NCI-H1105 treated with DMSO at 0.1 percent for 48 hours (cell line): Measurements from ENCODE around the gene RPN2.
A peak's percentile ranks its signal among the peaks of the same experiment; 100 is the strongest.

ENCODE experiments used
- DNase-seq: peaks from one replicate; lab custom pipeline; 2025; lab: John Stamatoyannopoulos, UW

RPN2 gene

DNA sequence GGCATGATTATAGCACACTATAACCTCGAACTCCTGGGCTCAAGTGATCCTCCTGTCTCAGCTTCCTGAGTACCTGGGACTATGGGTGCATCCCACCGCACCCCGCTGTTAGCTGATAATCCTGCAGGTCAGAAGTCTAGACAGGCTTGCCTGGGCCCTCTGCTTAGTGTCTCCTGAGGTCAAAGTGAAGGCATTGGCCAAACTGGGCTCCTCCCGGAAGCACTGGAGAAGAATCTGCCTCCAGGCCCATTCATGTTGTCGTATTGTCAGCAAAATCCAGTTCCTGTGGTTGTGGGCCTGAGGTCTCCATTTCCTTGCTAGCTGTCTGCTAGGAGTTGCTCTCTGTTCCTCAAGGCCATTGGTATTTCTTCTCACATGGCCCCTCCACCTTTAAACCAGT is 6.6 kb downstream of the RPN2 start:
- no peak for DNase-seq

DNA sequence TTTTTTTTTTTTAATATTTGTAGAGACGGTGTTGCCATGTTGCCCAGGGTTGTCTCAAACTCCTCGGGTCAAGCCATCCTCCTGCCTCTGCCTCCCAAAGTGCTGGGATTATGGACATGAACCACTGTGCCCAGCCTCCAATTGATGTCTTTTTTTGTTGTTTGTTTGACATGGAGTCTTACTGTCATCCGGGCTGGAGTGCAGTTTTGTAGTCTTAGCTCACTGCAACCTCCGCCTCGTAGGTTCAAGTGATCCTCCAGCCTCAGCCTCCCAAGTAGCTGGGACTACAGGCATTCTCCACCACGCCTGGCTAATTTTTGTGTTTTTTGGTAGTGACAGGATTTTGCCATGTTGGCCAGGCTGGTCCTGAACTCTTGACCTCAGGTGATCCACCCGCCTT is 9.7 kb downstream of the RPN2 start:
- DNase-seq, result no peak

DNA sequence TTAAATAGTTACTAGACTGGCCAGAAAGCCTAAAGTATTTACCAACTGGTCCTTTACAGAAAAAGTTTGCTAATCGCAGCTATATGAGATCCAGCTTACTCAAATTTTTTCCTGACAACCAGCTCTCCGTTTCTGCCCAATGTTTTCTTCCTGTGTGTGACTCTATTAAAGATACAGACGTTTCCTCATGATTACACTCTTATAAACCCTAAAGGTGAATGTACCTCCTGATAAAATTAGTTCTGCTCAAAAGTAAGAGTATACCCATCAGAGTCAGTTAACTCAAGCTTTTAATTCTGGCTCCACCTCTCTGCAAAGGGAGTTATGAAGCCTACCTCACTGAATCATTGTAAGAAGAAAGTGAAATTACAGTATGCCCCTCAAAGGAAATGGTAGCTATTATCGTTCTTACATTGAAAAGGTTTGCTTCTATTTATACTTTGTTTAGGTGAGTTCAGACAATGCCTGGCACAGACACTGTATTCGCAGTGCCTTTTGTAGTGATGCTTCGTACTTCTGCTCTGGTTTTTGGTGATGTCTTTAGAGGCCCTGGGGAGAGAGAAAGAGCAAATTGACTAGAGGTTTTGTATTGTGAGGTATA is 10.4 kb downstream of the RPN2 start:
- DNase-seq, result no peak

DNA sequence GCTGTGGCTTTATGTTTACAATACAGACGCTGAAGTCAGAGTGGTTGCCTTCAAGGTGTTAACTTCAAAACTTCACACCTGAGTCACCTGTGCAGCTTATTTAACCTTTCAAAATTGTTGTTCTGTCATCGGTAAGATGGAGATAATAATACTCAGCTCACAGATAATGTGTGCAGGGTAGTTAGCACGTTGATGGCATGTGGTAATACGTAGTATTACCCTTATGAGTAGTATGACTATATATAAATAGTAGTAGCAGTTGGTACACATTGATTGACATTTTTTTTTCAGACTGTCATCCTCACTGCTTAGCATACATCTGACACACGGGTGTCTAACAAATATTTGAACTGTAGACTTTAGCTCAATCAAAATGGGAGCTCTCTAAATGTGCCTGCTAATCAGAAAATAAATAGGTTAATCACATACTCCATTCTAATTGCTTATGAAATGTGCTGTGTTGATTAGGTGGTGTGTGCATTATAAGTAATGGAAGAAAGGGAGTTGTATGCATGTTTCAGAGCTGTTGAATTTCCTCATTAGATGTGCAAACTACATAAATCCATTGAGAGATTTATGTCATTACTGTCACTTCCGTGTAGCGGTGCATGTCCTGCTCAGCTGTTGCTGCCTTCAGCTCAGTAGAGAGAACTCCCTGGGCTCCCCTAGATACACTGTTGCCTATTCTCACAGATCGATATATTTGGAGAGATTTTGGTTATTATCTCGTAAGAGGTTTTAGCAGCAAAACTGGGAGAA is 11.4 kb downstream of the RPN2 start:
- DNase-seq, result no peak

DNA sequence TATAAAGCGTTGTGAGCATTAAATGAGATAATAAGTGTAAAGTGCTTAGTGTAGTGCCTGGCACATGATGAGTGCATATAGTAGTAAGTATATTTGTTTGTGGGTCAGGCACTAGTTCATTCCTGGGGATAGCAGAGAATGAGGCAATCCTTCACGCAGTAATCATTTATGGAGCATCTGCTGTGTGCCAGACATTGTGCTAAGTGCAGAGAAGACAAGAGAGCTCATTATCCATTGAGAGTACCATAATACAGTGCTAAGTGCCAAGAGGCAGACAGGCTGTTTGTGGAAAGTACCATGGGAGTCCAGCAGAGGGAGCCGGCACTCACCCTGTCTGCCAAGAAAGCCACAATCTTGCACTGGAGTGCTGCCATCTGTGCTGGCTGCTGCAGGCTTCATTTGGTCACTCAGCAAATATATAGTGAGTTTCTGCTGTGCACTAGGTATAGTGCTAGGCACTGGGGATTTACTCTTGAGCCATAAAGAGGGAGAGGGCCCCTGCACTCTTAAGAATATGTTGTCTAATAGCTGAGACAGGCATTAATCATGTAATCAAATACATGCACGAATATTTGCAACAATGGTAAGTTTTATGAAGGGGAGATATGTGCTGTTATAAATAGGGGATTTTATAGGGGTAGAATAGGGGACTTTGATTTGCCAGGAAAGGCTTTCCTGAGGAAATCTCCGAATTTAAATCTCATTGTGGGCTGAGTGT is 13.2 kb downstream of the RPN2 start:
- peak; percentile 92 for DNase-seq

DNA sequence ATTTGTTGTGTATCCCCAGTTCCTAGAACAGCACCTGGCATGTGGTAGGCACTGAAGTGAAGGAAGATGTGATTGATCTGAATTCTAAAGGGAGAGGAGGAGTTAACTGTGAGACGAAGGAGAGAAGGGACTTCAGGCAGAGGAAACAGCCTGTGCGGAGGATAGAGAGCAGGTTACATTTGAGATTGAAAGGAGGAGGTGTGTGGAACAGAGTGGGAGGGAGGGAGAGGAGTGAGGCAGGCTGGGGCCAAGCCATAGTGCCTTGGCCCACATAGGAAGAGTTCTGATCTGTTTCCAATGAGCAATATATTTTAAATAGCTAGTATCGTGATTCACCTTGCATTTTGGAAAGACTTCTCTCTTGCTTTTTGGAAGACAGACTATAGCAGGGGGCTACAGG is 14.1 kb downstream of the RPN2 start:
- DNase-seq, result no peak

DNA sequence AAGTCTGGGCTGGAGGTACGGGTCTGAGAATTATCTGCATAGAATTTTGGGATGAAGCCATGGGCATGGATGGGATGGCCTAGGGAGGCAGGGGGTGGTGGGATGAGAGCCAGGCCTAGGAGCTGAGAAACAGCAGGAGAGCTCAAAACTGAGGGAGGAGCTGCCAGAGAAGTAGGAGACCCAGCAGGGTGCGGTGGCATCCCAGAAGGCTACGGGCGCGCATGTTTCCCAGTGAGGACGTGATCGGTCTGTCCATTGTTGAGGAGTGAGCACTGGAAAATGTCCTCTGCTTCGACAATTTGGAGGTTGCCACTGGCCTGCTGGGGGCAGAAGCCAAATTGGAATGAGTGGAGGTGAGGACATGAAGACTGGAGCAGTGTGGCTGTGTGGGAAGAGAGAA is 14.7 kb downstream of the RPN2 start:
- DNase-seq, result no peak

DNA sequence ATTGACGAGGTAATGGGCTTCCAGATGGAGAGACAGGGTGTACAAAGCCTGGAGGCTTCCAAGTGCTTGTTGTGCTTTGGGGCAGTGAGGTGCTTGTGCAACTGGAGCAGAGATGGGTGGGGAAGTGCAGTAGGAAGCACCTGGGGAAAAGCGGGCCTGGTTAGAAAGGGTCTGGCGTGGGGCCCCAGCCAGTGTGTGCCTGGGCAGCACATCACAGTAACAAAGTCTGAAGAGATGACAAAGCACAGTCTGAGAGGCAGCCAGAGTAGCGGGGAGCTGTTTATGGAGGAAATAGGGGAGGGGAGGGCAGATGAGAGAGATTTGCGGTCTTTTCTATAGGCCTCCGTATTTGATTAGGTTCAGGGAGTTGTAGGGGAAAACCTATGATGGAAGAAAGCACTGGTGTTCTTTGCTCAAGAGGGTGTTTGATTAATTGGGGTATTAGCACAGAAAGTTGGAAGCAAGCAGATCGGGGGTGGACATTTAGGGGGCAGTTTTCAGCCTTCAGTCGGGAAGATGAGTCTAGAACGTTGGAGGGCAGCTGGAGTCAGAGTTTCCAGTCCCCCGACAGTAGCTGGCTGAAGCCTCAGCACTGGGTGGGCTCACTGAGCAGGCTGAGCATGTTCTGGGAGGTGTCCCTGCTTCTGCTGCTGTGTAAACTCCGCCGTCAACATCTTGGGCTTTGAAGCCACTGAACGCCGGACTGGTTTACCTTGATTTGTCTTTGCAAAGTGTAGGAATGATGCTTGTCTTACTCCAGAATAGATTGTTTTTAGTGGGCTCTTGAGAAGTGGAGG is 15.7 kb downstream of the RPN2 start:
- DNase-seq, result no peak

DNA sequence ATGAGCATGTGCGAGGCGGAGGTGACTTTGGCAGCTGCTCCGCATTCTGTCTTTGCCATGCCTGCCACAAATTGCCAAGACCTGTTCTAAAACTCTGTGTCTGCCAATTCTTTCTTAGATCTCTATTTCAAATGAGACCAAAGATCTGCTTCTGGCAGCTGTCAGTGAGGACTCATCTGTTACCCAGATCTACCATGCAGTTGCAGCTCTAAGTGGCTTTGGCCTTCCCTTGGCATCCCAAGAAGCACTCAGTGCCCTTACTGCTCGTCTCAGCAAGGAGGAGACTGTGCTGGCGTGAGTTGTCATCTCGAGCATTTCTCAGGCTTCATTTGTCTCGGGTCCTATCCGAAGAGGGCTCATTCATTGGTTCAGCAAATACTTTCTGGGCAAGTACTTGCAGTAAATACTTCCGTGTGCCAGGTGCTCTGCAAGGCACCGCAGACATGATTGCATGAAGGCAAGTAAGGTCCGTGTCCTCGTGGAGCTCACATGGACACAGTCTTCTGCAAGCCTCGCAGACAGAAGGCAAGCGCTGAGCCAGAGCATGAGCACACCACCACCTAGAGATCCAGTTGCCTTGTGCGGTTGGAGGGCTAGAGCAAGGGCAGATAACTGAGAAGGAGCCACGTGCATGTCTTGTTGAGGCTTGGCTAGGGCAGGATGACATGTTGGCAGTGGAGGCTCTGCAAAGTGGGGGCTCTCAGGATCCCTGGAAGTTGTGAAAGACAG is 20.0 kb downstream of the RPN2 start:
- DNase-seq, result no peak

DNA sequence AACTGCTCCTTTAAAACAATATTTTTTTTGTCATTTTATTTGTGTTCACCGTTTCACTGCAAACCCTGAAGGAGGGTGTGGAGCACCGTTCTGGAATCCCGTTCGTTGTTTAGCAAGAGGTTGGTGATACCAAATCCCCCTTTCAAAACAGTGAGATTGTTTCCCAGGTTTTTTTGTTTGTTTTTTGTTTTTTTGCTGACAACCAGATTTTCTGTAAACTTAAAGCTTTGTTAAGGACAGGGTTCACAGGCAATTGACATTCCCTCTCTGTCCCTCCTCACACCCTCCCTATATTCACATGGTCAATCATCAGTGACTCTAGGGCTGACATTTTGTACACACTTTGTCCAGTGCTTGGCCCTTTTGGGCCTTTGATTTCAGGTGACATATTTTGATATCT is 21.2 kb downstream of the RPN2 start:
- no peak for DNase-seq

DNA sequence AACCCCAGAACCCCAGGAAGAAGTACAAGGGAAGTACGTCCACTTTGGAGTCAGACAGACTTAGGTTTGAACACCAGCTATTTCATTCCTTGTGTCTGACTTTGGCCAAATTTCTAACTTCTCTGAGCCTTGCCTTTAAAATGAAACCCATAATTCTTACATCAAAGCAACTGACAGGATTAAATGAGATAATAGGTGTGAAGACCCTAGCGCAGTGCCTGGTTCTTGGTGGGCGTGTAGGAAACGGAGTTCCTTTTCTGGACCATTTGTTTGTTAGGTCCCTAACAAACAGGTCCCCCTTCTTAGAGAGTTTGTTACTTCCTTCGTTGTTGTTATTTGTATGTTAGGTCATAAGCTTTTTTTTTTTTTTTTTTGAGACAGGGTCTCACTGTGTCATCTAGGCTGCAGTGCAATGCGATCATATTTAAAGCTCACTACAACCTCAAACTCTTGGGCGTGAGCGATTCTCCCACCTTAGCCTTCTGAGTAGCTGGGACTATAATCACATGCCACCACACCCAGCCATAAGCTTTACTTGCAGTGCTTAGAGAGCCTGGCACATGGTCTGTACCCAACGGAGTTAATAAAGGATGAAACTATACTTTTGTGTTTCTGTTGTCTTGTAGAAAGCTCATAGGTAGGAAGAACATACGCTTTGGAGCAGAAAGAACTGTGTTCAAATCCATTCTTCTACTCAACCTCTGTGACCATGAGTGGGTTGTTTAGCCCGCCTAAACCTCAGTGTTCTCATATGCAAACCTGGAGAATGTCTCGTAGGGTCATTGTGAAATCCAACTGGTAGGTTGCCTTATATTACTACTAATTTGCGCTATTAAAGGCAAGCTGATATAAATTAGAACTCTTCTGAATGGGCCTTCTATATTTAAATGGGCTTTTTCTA is 22.0 kb downstream of the RPN2 start:
- no peak for DNase-seq

DNA sequence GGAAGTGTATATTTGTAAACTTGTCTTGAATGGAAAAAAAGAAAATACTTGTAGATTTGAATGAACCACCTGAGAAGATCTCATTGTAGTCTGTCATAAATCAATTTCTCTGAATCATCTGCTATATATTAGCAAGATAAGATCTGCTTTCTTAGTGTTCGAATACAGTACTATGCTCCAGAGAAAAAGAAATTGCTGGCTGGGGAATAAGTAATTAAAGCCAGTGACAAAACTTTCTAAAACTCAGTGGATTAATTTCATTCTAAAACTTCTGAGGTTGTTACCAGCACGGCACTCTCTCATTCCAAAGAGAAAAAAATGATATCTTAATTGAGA is 22.7 kb downstream of the RPN2 start:
- DNase-seq, result no peak

DNA sequence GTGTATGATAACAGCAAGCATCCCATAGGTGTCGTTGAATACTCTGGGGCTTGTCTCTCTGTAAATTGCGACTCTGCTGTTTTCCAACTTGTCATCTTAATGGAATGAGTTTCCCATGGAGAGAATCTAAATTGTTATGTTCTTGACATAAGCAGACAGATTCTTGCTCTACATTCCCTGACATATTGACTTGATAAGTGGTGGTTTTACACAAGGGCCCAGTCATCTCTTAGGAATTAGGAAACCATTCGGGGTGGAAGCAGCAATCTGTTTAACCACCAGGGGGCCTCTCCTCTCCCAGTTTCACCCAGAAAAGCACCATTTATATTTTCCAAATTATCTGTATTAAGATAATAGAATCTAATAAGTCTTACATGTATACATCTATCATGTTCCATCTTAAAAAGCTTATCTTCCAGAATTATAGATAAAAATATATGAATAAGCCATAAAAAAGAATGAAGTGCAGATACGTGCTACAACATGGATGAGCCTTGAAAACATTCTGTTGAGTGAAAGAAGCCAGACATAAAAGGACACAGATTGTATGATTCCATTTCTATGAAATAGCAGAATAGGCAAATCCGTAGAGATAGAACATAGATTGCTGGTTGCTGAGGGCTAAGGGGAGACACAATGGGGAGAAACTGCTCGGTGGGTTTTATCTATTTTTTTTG is 23.3 kb downstream of the RPN2 start:
- DNase-seq, result peak; percentile 67

DNA sequence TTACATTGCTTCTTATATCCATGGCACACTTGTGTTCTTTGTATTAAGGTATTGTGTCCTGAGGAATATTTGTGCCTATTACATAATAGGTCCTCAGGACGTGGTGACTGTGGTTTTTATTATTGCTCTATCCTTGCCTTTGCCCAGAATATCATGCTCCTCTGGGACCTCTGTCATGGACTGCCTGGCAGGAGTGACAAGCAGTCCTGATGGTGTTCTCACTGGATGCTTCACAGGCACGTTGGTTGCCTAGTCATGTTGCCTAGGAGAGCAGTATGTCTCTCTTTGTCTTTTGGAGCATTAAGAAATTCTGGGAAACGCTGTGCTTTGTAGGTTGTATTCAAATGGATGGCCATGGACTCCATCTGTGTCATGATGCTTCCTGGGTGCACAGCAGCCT is 24.9 kb downstream of the RPN2 start:
- DNase-seq, result no peak

DNA sequence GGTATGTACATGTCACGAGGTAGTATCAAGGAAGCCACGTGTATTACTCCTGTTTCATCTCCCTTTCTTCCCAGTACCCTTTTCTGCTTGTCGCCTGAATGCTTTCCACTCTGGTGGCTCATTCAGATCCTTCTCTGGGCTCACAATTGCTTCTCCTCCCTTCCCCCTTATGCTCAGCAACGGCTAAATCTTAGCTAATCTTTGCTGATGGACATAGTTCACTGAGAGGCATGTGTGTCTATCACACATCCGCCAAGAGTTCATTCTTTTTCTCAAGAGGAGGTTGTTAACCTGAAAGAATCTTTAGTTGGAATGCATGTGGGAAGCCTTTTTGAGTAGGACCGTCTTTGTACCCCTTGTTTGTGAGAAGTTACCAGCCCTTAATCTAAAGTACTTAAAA is 26.0 kb downstream of the RPN2 start:
- no peak for DNase-seq

DNA sequence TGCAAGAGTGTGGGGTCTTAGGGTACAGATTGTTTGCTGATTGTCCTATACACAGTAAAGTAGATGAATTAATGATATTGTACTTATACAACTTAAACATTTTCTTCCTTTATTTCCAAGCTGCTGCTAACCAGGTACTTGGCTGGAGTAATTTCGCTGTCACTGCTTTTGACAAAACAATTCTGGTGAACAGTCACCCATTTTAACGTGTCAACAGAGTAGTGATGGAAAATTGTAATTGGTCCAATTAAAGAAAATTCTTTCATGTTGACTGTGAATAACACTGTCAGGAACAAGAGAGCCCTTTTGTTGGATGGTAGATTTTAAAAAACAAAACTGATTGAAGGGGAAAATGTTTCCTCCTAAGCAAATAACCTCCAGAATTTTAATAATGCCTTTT is 26.7 kb downstream of the RPN2 start:
- peak; percentile 21 for DNase-seq

DNA sequence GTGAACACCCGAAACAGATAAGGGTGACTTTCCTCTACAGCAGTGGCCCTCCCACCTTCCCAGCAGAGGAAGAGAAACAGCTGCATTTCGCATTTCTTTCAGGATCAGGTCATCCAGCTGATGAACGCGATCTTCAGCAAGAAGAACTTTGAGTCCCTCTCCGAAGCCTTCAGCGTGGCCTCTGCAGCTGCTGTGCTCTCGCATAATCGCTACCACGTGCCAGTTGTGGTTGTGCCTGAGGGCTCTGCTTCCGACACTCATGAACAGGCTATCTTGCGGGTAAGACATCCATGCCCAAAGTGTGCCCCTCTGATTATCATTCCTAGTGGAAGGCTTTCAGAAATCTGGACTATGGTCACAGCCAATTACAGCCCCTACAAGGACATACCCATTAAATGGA is 28.0 kb downstream of the RPN2 start:
- DNase-seq, result no peak

DNA sequence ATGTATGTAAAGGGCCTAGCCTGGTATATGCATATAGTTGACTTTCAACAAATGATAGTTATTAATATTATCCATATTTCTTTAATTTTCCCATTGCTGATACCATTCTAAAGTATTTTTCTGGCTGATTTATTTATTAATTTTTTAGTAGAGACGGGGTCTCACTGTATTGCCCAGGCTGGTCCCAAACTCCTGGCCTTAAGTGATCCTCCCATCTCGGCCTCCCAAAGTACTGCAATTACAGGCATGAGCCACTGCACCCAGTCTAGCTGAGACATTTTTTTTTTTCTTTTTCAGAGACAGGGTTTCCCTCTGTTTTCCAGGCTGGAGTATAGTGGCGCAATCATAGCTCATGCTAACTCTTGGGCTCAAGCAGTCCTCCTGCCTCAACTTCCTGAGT is 30.1 kb downstream of the RPN2 start:
- DNase-seq, result no peak

DNA sequence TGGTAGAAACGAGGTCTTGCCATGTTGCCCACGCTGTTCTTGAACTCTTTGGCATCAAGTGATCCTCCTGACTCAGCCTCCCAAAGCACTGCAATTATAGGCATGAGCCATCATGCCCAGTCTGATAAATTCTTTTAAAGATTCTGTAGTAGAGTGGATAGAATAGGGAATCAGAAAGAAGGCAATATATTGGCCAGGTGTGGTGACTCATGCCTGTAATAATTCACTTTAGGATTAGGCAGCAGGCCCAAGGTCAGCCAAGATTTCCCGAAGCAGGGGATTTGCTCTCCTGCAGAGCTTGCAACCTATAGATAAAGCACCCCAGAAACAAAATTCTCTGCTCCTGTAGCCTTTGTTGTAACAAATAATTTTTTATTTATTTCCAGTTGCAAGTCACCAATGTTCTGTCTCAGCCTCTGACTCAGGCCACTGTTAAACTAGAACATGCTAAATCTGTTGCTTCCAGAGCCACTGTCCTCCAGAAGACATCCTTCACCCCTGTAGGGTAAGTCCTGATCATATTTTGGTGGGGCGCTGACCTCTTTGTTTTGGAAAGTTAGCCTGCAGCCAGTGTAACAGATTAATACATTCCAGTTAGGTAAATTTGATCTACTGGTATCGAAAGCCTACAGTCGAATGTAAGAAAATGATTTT is 30.7 kb downstream of the RPN2 start:
- peak; percentile 55 for DNase-seq

DNA sequence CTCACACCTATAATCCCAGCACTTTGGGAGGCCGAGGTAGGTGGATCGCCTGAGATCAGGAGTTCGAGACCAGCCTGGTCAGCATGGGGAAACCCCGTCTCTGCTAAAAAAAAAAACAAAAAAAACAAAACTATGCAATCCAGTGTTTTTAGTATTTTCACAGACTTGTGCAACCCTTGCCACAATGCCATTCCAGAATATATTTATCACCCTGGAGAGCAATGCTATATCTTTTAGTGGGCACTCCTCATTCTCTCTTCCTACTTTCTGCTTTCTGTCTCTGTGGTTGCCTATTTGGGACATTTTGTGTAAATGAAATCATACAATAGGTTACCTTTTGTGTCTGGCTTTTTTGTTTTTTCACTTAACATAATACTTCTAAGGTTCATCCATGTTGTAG is 39.3 kb downstream of the RPN2 start:
- no peak for DNase-seq
